Fibroblast of the aortic adventitia (primary cell): Measurements from ENCODE around the gene MCTS1. TPM values are rescaled to one million over a fixed set of nuclear protein-coding genes. Genes with fewer than 3 reads are reported as not detected.
A peak's percentile ranks its signal among the peaks of the same experiment; 100 is the strongest.

Experiments
- DNase-seq: peaks from one replicate; pipeline ENCODE4 v3.0.0-alpha.2; 2010; ENCODE audit warnings: low read depth
- H3K4me3 ChIP-seq: 2 replicates; pipeline ENCODE4 v1.5.1; 2011; ENCODE audit warnings: low read depth, mild to moderate bottlenecking, control low read depth, low read length, moderate library complexity
- total RNA-seq: library from RNA; depleted of rRNA; stranded (reverse); fragments of >200 nt; gene quantifications from 2 replicates; pipeline ENCODE4 v1.2.3, GENCODE V29; 2012; ENCODE audit warnings: low replicate concordance
- TF ChIP-seq, protein P1 (sequence below): IDR thresholded peaks from 2 replicates; pipeline ENCODE4 v1.5.1; 2011; ENCODE audit warnings: mild to moderate bottlenecking, low read length, control low read depth, inconsistent platforms; ENCODE audit not compliant: insufficient read depth

Gene MCTS1
- total RNA-seq, 1 donor: 52.1 TPM

DNA sequence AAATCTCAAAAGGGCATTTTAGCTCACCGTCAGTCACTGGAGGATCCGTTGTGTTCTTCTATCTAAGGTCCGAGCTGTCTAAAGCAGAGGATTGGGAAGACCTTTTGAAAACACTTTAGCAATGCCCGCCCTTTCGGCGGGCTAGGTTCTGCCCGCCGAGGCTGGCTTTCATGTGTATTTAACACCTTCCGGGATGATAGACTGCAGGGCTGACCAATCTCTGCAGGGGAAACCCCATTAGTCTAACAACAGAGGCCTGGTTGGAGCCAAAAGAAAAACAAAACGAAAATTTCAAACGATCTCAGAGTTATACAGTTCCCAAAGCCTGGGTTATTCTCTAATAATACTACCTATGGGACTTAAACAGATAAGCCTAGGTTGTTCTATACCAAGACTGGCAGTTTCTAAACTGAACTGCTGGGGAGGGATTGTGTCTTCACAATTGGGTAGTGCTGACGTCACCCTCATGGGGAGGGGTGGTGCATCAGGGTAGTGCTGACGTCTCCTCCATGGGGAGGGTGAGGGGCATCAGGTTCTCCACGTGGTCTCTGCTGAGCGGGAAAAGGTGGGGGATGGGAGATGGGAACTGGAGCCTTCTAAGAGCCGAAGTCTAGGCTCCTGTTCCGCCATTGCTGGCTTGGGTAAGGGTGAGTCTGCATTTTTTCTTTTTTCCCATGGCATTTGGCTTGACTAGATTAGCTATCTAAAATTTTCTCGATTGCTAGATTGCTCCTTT lies 28.4 kb upstream of the MCTS1 start:
- TF ChIP-seq, protein P1, sequence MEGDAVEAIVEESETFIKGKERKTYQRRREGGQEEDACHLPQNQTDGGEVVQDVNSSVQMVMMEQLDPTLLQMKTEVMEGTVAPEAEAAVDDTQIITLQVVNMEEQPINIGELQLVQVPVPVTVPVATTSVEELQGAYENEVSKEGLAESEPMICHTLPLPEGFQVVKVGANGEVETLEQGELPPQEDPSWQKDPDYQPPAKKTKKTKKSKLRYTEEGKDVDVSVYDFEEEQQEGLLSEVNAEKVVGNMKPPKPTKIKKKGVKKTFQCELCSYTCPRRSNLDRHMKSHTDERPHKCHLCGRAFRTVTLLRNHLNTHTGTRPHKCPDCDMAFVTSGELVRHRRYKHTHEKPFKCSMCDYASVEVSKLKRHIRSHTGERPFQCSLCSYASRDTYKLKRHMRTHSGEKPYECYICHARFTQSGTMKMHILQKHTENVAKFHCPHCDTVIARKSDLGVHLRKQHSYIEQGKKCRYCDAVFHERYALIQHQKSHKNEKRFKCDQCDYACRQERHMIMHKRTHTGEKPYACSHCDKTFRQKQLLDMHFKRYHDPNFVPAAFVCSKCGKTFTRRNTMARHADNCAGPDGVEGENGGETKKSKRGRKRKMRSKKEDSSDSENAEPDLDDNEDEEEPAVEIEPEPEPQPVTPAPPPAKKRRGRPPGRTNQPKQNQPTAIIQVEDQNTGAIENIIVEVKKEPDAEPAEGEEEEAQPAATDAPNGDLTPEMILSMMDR: no peak
- DNase-seq: no peak
- no peak overlapping the region for H3K4me3 ChIP-seq

- H3K4me3 ChIP-seq: no peak overlapping the region
- TF ChIP-seq, protein P1: no peak
- DNase-seq: no peak
Observed at GRCh38 chrX:120585702-120586101, 18.2 kb upstream of the MCTS1 start.

DNA sequence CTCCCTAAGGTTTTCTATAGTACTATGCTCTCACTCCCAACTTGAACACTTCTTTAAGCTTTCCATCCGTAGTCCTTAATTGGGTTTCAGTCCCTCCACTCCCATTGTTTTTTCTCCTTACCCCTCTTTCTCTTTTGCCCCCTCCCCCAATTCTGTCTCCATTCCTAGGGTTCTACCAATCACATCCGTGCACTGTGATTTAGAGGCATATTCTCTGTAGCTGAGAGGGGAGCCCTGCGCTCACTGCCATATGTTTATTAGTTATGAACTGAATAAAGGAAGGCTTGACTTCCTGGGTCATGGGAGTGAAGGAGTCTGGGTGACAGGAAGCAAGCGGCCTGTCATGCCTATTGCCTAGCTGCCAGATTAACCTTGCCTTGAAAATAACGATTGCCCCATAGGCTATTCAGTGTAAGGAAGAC lies 471 bp downstream of the MCTS1 start:
- TF ChIP-seq, protein P1: no peak
- H3K4me3 ChIP-seq: peak overlapping the region; percentile 74
- peak; percentile 51 for DNase-seq

DNA sequence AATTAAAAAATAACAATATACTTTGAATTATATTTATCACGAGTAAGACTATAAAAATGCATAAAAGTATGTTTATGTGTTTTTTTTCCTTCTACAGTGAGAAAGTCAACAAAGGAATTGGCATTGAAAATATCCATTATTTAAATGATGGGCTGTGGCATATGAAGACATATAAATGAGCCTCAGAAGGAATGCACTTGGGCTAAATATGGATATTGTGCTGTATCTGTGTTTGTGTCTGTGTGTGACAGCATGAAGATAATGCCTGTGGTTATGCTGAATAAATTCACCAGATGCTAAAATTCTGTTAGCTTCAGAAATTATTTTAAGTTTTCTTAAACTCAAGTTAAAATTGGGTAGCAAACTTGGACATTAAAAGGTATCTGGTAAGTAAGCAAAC lies 8.2 kb downstream of the MCTS1 start:
- no peak overlapping the region for H3K4me3 ChIP-seq
- TF ChIP-seq, protein P1: no peak
- DNase-seq: no peak

GRCh38 chrX:120614816-120615215 lies 10.9 kb downstream of the MCTS1 start:
- TF ChIP-seq, protein P1: no peak
- H3K4me3 ChIP-seq: no peak overlapping the region
- DNase-seq: no peak

DNA sequence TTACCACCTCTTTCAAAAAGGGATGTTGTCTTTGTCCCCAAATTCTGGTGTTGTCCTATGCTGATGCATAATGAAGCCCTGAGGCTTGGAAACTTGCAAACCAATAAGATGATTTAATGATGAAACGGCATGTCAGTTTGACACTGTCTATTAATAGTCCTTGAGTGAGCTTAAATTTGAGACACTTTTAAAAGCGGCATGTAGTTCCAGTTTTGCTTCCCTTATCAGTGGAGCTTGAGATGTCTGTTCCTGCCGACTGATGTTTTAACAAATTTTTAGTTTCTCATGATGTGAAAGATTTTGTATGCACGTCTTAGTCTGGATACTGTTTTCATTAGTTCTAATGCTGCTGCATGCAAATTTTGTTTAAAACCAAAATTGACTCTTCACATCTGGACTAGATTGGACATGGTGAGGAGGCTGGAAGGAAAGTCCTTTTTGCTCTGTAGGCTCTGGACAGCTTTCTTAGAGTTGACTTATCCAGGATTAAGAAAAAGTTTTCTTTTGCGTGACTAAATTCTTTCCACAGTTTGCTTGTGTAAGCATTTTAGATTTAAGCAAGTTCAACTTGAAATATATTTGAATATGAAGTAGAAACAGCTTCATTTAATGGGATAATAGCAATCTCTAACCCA lies 14.2 kb downstream of the MCTS1 start:
- no peak for DNase-seq
- no peak overlapping the region for H3K4me3 ChIP-seq
- TF ChIP-seq, protein P1: no peak

DNA sequence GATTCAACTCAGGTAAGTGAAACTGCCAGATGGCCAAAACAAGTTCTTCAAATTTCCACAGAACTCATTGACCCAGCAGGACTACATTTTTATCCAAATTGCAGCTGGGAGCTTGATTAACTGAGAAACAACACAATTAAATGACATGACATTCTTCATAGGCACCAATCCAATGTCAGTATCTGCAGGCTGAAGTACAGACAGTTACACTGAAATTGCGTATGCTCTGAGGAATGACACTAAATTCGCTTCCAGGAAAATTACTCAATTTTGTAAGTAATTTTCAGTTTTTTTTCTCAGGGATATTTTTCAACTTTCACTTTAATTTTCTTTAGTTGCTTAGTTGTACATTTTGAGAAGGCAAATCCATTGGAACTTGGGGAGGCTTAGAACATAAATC lies 21.5 kb downstream of the MCTS1 start:
- TF ChIP-seq, protein P1: no peak
- DNase-seq: peak; percentile 68
- no peak overlapping the region for H3K4me3 ChIP-seq
